AG08395 (cell line): ENCODE measurements around the gene DIDO1.

Source experiments
- DNase-seq: peaks from one replicate; pipeline ENCODE4 v3.0.0; 2012; ENCODE audit warnings: mixed read lengths, low spot score

The DIDO1 gene

GRCh38 chr20:62834967-62835730, 91.2 kb downstream of the DIDO1 start:
- DNase-seq, result no peak

- no peak for DNase-seq
Observed at GRCh38 chr20:62832951-62833391, 93.3 kb downstream of the DIDO1 start.

- no peak for DNase-seq
Observed at GRCh38 chr20:62832212-62832922, 93.9 kb downstream of the DIDO1 start.

GRCh38 chr20:62831854-62832211, 94.5 kb downstream of the DIDO1 start:
- no peak for DNase-seq

GRCh38 chr20:62831361-62831788, 94.9 kb downstream of the DIDO1 start:
- DNase-seq, result no peak

GRCh38 chr20:62830821-62831220, 95.5 kb downstream of the DIDO1 start:
- no peak for DNase-seq

- no peak for DNase-seq
Observed at GRCh38 chr20:62830251-62830650, 96.1 kb downstream of the DIDO1 start.

GRCh38 chr20:62829231-62830230, 96.8 kb downstream of the DIDO1 start:
- DNase-seq, result no peak

- DNase-seq, result no peak
Observed at GRCh38 chr20:62828511-62829230, 97.6 kb downstream of the DIDO1 start.

- DNase-seq, result no peak
Observed at GRCh38 chr20:62828051-62828450, 98.3 kb downstream of the DIDO1 start.
